Dermis blood vessel endothelial cell (primary cell): ENCODE measurements around the gene GNPDA1. TPM values are rescaled to one million over a fixed set of nuclear protein-coding genes. Genes with fewer than 3 reads are reported as not detected.

Experiments
- DNase-seq: peaks from one replicate; pipeline ENCODE4 v3.0.0; 2010
- total RNA-seq: library from RNA; depleted of rRNA; stranded (reverse); fragments of >200 nt; gene quantifications from 2 replicates; pipeline ENCODE4 v1.2.3, GENCODE V29; 2014

Gene GNPDA1
- total RNA-seq, 1 donor from 2014 or later, result 51.4 TPM

- DNase-seq, result no peak
Measured at GRCh38 chr5:142023836-142024235, 11.0 kb upstream of the GNPDA1 start.

- DNase-seq, result no peak
Measured at GRCh38 chr5:142020122-142020659, 7.4 kb upstream of the GNPDA1 start.

GRCh38 chr5:142017832-142018427 is 5.1 kb upstream of the GNPDA1 start:
- DNase-seq, result no peak

GRCh38 chr5:142016556-142016955 is 3.7 kb upstream of the GNPDA1 start:
- peak; percentile 20 for DNase-seq

GRCh38 chr5:142015781-142016533 is 3.1 kb upstream of the GNPDA1 start:
- peak; percentile 89 for DNase-seq

- peak; percentile 84 for DNase-seq
Measured at GRCh38 chr5:142014911-142015584, 2.2 kb upstream of the GNPDA1 start.

- peak; percentile 82 for DNase-seq
Measured at GRCh38 chr5:142013734-142014521, 1.1 kb upstream of the GNPDA1 start.

- peak; percentile 78 for DNase-seq
Measured at GRCh38 chr5:142012186-142012785, 541 bp downstream of the GNPDA1 start.

GRCh38 chr5:142011572-142012185 is 1.1 kb downstream of the GNPDA1 start:
- no peak for DNase-seq

GRCh38 chr5:142009886-142010285 is 2.9 kb downstream of the GNPDA1 start:
- DNase-seq, result no peak

GRCh38 chr5:142008813-142009212 is 4.0 kb downstream of the GNPDA1 start:
- DNase-seq, result no peak

GRCh38 chr5:142007237-142007544 is 5.6 kb downstream of the GNPDA1 start:
- no peak for DNase-seq

- DNase-seq, result no peak
Measured at GRCh38 chr5:142006363-142007236, 6.2 kb downstream of the GNPDA1 start.

GRCh38 chr5:142003266-142003800 is 9.5 kb downstream of the GNPDA1 start:
- no peak for DNase-seq

- DNase-seq, result peak; percentile 70
Measured at GRCh38 chr5:142000704-142001484, 11.9 kb downstream of the GNPDA1 start.

- DNase-seq, result no peak
Measured at GRCh38 chr5:142000173-142000572, 12.7 kb downstream of the GNPDA1 start.

GRCh38 chr5:141997358-141997960 is 15.4 kb downstream of the GNPDA1 start:
- no peak for DNase-seq

- DNase-seq, result no peak
Measured at GRCh38 chr5:141995656-141996055, 17.2 kb downstream of the GNPDA1 start.

GRCh38 chr5:141994511-141995136 is 18.2 kb downstream of the GNPDA1 start:
- no peak for DNase-seq
